ENCODE measurements around the gene CCDC149.
"Not testable (repeated sequence)": the region's sequence is repeated elsewhere in the genome, so short reads cannot be mapped to it uniquely, and the experiment has no call there.

Gene CCDC149

GRCh38 chr4:24915121-24915922 lies 2.5 kb upstream of the CCDC149 start:
- no peak for DNase-seq

GRCh38 chr4:24914460-24914859 lies 1.6 kb upstream of the CCDC149 start:
- no peak for DNase-seq

GRCh38 chr4:24913119-24913485 lies 260 bp upstream of the CCDC149 start:
- DNase-seq, result no peak

DNA sequence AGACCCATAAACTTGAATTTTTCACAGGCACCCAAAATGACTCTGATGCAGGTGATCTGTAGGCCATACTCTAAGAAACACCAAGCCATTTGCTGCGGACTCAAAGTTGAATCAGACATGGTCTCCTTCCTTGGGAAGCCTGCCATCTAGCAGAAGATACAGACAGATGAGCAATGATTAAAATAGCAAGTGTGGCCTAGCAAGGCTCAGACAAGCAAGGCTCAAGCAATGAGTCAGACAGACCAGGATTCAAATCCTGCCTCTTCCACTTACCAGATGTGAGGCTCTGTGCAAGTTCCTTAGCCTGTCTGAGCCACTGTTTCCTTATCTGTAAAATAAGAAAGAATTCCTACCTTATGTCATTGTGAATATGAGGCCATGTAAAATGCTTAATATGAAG lies 2.3 kb downstream of the CCDC149 start:
- no peak for DNase-seq

DNA sequence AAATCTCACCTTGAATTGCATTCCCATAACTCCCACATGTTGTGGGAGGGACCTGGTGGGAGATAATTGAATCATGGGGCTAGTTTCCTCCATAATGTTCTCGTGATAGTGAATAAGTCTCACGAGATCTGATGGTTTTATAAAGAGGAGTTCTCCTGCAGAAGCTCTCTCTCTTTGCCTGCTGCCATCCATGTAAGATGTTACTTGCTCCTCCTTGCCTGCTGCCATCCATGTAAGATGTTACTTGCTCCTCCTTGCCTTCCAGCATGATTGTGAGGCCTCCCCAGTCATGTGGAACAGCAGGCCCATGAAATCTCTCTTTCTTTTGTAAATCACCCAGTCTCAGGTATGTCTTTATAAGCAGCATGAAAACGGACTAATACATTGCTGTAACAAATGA lies 3.2 kb downstream of the CCDC149 start:
- not testable (repeated sequence) for DNase-seq

DNA sequence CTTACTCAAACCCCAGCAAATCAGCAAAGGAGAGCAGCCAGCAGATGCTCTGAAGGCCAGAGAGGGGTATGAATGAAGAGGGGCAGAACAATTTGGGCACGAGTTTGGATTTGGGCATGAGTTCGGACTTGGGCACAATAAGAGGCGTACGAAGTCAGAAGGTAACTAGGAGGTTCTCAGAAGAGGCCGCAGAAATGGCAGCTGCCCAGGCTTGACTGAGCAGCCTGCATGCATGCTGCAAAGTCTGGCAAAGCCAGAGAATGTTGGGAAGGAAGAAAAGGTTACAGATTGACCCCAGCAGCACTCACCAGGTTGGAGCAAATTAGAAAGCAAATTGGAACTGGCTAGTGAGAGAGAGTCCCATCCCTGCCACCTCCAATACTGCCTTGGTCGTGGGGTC lies 15.2 kb downstream of the CCDC149 start:
- DNase-seq, result no peak

GRCh38 chr4:24896977-24897376 lies 15.9 kb downstream of the CCDC149 start:
- no peak for DNase-seq

DNA sequence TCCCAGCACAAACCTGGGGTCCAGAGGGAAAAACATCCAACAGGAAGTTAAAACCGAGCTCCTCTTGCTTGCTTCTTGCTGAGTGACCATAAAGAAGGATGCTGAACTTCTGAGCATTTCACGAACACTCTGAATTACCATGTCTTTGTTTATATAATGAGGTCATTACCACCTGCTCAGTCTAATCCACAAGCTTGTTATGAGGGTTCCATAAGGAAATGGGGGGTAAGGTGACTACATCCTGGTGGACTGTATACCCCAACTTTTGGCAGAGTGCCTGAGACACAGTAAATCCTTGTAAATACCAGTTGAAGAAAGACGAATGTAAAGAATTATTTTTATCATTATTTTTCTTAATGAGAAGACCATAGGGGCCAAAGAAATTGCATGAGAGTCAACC lies 16.8 kb downstream of the CCDC149 start:
- DNase-seq, result no peak

GRCh38 chr4:24895461-24895860 lies 17.4 kb downstream of the CCDC149 start:
- DNase-seq, result no peak

DNA sequence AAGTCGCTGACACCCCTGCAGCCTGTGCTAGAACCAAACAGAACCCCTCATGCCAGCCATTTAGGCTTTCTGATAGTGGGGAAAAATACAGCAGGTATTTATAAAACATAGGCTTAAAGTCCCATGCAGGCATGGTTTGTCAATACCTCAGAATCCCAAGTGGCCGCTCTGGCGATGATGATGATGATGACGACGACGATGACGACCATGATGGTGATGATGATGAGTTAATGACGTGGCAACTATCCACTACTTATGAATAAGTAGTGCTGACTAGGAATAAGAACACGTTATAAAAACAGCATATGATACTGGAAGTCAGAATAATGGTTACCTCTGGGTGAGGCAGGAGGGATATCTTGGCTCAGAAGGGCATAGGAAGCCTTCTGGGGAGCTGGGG lies 18.0 kb downstream of the CCDC149 start:
- DNase-seq, result no peak

DNA sequence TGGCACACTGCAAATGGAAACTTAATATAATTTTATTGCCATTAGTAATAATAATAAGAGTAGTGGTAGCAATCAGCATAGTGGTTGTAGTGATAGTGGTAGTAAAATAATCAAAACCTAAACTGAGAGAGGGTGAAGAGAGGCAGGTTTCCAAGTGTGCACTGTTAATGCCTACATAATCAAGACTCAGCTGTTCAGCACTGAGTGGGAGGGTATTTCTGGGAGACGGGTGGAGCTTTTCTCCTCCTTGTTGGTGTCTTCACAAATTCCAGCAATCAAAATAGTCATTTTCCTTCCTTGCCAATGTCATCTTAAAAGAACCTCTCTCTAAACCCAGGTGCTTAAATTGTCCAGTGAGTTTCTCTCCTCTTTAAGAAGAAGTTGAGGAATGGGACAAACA lies 18.6 kb downstream of the CCDC149 start:
- DNase-seq, result no peak

- no peak for DNase-seq
These were observed 20.1 kb downstream of the CCDC149 start for GRCh38 chr4:24892778-24893177.

GRCh38 chr4:24892278-24892677 lies 20.6 kb downstream of the CCDC149 start:
- DNase-seq, result no peak

- DNase-seq, result no peak
These were observed 22.2 kb downstream of the CCDC149 start for GRCh38 chr4:24890561-24891126.

GRCh38 chr4:24889991-24890390 lies 22.9 kb downstream of the CCDC149 start:
- DNase-seq, result no peak

GRCh38 chr4:24888475-24889344 lies 24.1 kb downstream of the CCDC149 start:
- no peak for DNase-seq

- no peak for DNase-seq
These were observed 24.9 kb downstream of the CCDC149 start for GRCh38 chr4:24887881-24888430.

GRCh38 chr4:24886596-24886995 lies 26.2 kb downstream of the CCDC149 start:
- no peak for DNase-seq

- no peak for DNase-seq
These were observed 27.5 kb downstream of the CCDC149 start for GRCh38 chr4:24885342-24885741.

DNA sequence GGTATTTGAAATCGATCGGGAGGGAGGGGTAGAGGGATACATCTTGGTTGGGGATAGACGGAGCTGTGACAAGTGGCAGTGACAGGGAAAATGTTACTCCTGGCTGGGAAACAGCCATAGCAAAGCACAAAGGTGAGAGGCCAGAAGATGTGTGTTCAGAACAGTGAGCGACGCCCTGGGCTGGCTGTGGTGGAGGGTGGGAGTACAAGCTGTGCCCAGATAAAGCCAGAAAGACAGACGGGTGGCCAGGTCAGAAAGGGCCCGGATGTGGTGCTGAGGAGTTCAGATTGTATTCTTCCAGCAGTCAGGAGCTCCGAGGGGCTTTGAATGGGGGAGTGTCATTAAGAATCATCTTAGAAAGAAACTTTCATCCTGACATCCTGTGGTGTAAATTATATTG lies 27.9 kb downstream of the CCDC149 start:
- DNase-seq, result no peak

GRCh38 chr4:24881508-24882196 lies 31.2 kb downstream of the CCDC149 start:
- DNase-seq, result no peak

DNA sequence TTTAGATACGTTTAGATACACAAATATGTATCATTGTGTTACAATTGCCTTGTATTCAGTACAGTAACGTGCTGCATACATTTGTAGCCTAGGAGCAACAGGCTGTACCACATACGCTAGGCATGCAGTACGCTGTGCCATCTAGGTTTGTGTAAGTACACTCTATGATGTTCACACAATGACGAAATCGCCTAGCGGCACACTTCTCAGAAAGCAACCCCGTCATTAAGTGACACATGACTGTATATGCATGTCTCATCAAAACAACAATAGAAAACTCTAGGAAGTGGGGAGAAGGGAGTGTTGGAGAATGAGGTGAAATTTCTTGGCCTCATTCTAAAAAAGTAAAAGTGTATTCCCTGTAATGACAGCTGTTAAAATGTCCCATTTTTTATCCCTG lies 32.7 kb downstream of the CCDC149 start:
- no peak for DNase-seq

GRCh38 chr4:24878636-24879016 lies 34.2 kb downstream of the CCDC149 start:
- no peak for DNase-seq
